Stimulated activated CD8-positive, alpha-beta memory T cell treated with anti-CD3 and anti-CD28 coated beads, Interleukin-12 subunit alpha, Interleukin-12 subunit beta, amount 100 ng/mL, for 1 hour (primary cell): ENCODE measurements around the gene LMAN2.

Experiments used
- DNase-seq: peaks from one replicate; pipeline ENCODE4 v3.0.0-alpha.2; 2020; ENCODE audit warnings: low read depth

The LMAN2 gene, protein sequence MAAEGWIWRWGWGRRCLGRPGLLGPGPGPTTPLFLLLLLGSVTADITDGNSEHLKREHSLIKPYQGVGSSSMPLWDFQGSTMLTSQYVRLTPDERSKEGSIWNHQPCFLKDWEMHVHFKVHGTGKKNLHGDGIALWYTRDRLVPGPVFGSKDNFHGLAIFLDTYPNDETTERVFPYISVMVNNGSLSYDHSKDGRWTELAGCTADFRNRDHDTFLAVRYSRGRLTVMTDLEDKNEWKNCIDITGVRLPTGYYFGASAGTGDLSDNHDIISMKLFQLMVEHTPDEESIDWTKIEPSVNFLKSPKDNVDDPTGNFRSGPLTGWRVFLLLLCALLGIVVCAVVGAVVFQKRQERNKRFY

DNA sequence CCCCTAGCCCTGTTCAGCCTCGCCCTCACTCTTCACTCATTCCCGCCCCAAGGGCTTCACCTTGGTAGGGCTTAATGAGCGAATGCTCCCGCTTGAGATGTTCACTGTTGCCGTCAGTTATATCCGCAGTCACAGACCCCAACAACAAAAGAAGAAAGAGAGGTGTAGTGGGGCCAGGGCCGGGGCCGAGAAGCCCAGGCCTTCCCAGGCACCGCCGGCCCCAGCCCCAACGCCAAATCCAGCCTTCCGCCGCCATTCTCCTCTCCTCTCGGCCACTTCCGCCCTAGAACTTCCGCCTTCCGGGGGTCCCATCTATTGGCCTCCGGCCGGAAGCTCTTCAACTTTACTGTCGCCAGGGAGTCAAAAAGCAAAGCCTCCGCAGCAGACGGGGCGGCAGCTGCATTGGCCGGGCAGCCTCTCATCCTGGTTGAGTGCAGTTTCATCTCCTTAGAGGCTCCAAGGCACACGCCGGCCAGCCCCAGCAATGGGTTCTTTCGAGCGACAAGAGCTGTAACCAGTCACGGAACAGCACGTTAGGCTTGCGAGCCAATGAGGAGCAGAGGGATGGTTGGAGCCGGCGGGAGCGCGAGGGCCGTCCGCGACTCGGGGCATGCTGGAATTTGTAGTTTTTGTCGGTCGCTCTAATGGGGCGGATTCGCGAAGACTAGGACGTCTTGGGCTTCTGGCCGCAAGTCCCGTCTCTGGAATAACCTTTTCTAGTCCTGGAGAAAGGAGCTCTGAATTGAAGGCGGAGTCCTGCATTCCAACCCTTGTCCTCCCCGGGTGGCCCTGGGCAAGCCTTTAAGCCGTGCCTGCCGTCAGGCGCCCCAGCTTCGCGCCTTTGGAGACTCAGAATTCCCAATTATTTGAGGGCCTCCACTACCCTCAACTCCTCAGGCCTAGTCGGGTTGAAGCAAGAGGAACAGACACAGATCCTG, at the start of gene LMAN2:
Gene LMAN2 (minus strand): TSS at position 277 of the 938 bp plus-strand sequence. CDS start 21 bp downstream, at position 256.
- DNase-seq: peak; percentile 82

- DNase-seq: no peak
Observed at GRCh38 chr5:177399997-177400868, 48.8 kb upstream of the LMAN2 start, which contains the start of gene PFN3. Gene PFN3 (minus strand): TSS chr5:177400661. CDS start chr5:177400576, 85 bp downstream.

DNA sequence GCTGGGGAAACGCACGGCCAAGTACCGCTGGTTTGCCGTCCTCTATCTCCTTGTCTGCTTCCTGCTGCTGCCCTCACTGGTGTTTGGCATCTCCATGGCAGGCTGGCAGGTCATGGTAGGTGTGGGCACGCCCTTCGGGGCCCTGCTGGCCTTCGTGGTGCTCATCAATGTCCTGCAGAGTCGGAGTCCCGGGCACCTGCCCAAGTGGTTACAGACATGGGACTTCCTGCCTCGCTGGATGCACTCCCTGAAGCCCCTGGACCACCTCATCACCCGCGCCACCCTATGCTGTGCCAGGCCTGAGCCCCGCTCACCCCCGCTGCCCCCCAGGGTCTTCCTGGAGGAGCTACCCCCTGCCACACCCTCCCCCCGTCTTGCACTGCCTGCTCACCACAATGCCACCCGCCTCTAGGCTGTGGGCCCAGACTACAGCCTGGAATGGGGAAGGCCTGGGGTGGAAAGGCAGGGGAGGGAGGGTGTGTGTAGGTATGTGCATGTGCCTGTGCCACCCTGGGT, 46.5 kb upstream of the LMAN2 start:
- no peak for DNase-seq

DNA sequence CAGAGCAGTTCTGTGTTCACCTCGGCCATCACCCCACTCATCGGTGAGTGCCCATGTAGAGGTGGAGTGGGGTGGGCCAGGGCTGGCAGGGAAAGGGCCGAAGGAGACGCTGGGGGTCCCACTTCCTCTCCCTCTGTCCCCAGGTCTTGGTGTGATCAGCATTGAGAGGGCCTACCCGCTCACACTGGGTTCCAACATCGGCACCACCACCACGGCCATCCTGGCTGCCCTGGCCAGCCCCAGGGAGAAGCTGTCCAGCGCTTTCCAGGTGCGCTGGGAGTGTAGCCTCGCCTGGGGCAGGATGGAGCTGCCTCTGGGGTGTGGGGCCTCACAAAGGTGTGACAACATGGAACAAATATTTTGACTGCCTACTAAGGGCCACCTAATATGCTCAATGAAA, 45.3 kb upstream of the LMAN2 start:
- DNase-seq: no peak

- no peak for DNase-seq
Observed at GRCh38 chr5:177396078-177396477, 44.6 kb upstream of the LMAN2 start.

- DNase-seq: no peak
Observed at GRCh38 chr5:177393990-177394389, 42.5 kb upstream of the LMAN2 start.

- no peak for DNase-seq
Observed at GRCh38 chr5:177393206-177393765, 41.8 kb upstream of the LMAN2 start.

- DNase-seq: no peak
Observed at GRCh38 chr5:177392765-177393164, 41.3 kb upstream of the LMAN2 start.

- peak; percentile 79 for DNase-seq
Observed at GRCh38 chr5:177390363-177391300, 39.2 kb upstream of the LMAN2 start.

GRCh38 chr5:177389241-177390169, 38.0 kb upstream of the LMAN2 start:
- DNase-seq: no peak

DNA sequence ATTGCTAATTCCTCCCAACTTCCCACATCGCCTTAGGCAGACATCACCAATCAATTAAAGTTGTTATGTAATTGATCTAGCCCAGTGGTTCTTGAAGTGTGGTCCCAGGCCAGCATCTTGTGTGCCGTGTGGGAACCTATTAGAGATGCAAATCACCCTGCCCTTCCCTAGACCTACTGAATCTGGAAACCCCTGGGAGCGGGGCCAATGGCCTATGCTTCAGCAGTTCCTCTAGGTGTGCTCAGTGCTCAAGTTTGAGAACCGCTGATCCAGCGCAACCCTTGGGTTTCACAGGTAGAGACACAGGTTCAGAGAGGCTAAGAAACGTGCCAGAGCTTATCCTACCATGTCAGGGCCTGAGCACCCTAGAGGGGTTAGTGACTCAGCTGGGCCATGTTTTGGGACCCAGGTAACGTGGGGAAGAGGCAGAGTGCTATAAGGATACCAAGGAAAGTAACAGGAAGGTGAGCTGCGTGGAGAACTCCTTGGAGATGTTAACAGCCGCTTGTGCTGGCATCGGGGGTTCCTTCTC, 37.1 kb upstream of the LMAN2 start:
- no peak for DNase-seq

DNA sequence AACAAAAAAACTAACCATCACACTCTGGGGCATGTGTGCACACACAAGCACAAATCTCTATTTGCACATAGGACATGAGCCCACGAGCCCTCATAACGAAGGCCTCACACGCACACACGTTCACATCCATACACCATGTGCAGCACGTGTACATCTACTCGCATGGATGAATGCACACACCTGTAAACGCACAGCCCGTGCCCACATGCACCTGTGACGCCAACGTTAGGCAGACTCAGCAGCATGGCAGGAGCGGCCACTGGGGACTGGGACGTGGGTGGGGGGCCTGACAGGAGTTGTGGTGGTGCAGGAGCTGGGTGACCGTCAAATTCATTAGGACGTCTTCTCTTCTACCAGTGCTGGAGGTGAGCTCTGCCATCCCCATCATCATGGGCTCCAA, 35.9 kb upstream of the LMAN2 start:
- no peak for DNase-seq

GRCh38 chr5:177386542-177386941, 35.1 kb upstream of the LMAN2 start:
- DNase-seq: no peak

DNA sequence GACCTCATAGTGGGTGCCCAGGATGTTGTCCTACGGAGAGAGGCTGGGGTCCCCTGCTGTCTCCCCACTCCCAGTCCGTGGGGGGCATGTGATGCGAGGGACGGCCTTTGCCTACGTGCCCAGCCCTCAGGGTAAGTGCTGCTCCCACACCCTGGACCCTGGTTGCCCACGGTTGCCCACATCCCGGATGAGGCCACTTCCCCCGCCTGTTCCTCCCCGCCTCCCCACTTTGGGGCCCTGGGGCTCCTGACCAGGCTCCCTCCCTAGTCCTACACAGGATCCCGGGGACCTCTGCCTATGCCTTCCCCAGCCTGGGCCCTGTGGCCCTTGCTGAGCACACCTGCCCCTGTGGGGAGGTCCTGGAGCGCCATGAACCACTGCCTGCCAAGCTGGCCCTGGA, 34.3 kb upstream of the LMAN2 start:
- DNase-seq: no peak

- DNase-seq: no peak
Observed at GRCh38 chr5:177384134-177384533, 32.7 kb upstream of the LMAN2 start, which contains the start of gene SLC34A1. Gene SLC34A1 (plus strand): TSS chr5:177384434. CDS start chr5:177385742, 1,308 bp downstream.

GRCh38 chr5:177383181-177383580, 31.7 kb upstream of the LMAN2 start:
- DNase-seq: no peak

GRCh38 chr5:177382423-177383029, 31.1 kb upstream of the LMAN2 start:
- DNase-seq: no peak

GRCh38 chr5:177380805-177381126, 29.3 kb upstream of the LMAN2 start:
- no peak for DNase-seq
